ENCODE measurements around the gene PSAP.

PSAP gene

DNA sequence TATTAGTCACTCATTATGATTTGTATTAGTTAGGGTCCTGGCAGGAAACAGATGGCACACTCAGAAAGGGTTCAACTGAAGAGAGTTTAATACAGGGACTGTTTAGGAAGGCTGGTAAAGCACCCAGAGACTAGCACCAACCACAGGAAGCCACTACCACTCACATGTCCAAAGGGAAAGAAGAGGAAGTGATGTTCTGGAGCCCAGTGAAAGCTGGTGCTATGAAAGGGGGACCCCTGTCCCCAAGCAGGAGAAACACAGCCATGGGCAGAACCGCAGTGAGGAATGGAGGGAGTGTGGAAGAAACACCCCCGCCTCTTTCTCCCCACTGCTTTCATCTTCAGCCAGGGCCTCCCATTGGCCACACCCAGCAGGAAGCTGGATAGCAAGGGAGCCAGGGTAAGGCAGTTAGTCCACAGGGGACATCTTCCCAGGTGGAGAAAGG lies 74.5 kb downstream of the PSAP start:
- Histone ChIP-seq H3K4me2 (ENCODE audit: low read depth, low read length, poor library complexity, severe bottlenecking) (peak overlapping the region; percentile 73), H2AFZ (ENCODE audit: low read length) (no peak overlapping the region)

DNA sequence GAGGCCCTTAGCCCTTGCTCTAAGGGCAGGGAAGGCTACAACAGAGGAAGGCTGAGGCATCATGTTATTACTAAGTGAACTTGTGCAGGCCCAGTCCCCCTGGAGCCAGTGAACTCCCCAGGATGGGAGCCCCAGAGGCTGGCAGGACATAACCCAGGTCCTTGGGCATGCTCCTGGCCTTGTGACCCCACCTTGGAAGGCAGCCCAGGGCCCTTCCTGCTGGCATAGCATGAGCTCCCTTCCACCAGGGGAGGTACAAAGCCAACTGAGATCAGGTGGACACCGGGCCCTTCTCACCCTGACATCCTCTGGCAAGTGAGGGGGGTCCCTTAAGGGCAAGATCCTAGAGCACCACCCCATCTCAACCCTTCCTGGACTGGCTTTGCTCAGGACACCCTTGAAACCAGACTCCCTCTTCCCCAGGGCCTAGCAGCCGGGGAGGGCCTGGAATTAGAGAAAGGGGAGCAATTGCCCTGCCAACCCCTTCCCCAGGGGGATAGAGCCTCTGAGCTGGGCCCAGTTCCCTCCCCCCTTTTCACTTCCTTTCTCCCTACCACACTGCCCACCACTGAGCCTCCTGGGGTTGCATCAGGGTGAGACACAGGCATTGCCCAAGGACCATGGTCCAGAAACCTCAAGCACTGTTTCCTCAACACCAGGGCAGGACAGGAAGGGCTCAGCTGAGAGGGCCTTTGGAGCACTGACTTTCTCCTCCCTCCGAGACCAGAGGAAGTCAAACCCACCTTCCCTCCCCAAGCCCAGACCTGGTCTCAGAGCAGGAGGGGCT lies 75.9 kb downstream of the PSAP start:
- no peaks in the 10 kb centered on the region for H3K9me3 ChIP-seq (ENCODE audit: insufficient read depth, low read depth, low read length)
- H4K20me1 ChIP-seq (ENCODE audit: insufficient read depth, low read length, poor library complexity, severe bottlenecking): no peaks in the 10 kb centered on the region
- peak overlapping the region; percentile 75 for H3K9ac ChIP-seq (ENCODE audit: low read depth, low read length, poor library complexity, severe bottlenecking)
- no peaks in the 10 kb centered on the region for H3K9me2 ChIP-seq (replicated peaks; ENCODE audit: low read depth, low read length)
- no peaks in the 10 kb centered on the region for H3K27me3 ChIP-seq (ENCODE audit: insufficient read depth, low read length, poor library complexity, severe bottlenecking)
- TF ChIP-seq, protein P1, sequence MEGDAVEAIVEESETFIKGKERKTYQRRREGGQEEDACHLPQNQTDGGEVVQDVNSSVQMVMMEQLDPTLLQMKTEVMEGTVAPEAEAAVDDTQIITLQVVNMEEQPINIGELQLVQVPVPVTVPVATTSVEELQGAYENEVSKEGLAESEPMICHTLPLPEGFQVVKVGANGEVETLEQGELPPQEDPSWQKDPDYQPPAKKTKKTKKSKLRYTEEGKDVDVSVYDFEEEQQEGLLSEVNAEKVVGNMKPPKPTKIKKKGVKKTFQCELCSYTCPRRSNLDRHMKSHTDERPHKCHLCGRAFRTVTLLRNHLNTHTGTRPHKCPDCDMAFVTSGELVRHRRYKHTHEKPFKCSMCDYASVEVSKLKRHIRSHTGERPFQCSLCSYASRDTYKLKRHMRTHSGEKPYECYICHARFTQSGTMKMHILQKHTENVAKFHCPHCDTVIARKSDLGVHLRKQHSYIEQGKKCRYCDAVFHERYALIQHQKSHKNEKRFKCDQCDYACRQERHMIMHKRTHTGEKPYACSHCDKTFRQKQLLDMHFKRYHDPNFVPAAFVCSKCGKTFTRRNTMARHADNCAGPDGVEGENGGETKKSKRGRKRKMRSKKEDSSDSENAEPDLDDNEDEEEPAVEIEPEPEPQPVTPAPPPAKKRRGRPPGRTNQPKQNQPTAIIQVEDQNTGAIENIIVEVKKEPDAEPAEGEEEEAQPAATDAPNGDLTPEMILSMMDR (conservative IDR thresholded peaks at IDR 0.05; ENCODE audit: low read length): no peak
- TF ChIP-seq EZH2phosphoT487 (IDR thresholded peaks at IDR 0.05; ENCODE audit: borderline replicate concordance): no peak
- H3K4me3 ChIP-seq (ENCODE audit: low read length, poor library complexity, severe bottlenecking): peak overlapping the region; percentile 52
- H3K36me3 ChIP-seq (ENCODE audit: insufficient read depth, low read length): no peaks in the 10 kb centered on the region
- H3K4me2 ChIP-seq (ENCODE audit: low read depth, low read length, poor library complexity, severe bottlenecking): peak overlapping the region; percentile 73
- peaks cover 18% of the 10 kb centered on the region for H3F3A ChIP-seq (ENCODE audit: low read depth)
- H3K79me2 ChIP-seq (ENCODE audit: insufficient read depth, low read length): no peaks in the 10 kb centered on the region; the same call in 1 of the 2 replicates
- no peak overlapping the region for H2AFZ ChIP-seq (ENCODE audit: low read length)
- peaks cover 69% of the 10 kb centered on the region for H3K4me1 ChIP-seq (ENCODE audit: insufficient read depth, low read length, poor library complexity, severe bottlenecking)

More for the DNA sequence above, 74.5 kb downstream of the PSAP start:
- Histone ChIP-seq H3K36me3 (ENCODE audit: insufficient read depth, low read length) (no peaks in the 10 kb centered on the region), H3K9ac (ENCODE audit: low read depth, low read length, poor library complexity, severe bottlenecking) (peak overlapping the region; percentile 75), H3K4me1 (ENCODE audit: insufficient read depth, low read length, poor library complexity, severe bottlenecking) (peaks cover 56% of the 10 kb centered on the region), H3K9me2 (replicated peaks; ENCODE audit: low read depth, low read length) (no peaks in the 10 kb centered on the region), H3F3A (ENCODE audit: low read depth) (peaks cover 18% of the 10 kb centered on the region), H3K27me3 (ENCODE audit: insufficient read depth, low read length, poor library complexity, severe bottlenecking) (no peaks in the 10 kb centered on the region), H3K4me3 (ENCODE audit: low read length, poor library complexity, severe bottlenecking) (peak overlapping the region; percentile 52), H3K9me3 (ENCODE audit: insufficient read depth, low read depth, low read length) (no peaks in the 10 kb centered on the region), H3K79me2 (ENCODE audit: insufficient read depth, low read length) (no peaks in the 10 kb centered on the region; the same call in 1 of the 2 replicates), H4K20me1 (ENCODE audit: insufficient read depth, low read length, poor library complexity, severe bottlenecking) (no peaks in the 10 kb centered on the region)
- TF ChIP-seq EZH2phosphoT487 (IDR thresholded peaks at IDR 0.05; ENCODE audit: borderline replicate concordance): no peak
- TF ChIP-seq, protein P1 (conservative IDR thresholded peaks at IDR 0.05; ENCODE audit: low read length): peak; percentile 35; the same call in 1 of the 2 replicates

DNA sequence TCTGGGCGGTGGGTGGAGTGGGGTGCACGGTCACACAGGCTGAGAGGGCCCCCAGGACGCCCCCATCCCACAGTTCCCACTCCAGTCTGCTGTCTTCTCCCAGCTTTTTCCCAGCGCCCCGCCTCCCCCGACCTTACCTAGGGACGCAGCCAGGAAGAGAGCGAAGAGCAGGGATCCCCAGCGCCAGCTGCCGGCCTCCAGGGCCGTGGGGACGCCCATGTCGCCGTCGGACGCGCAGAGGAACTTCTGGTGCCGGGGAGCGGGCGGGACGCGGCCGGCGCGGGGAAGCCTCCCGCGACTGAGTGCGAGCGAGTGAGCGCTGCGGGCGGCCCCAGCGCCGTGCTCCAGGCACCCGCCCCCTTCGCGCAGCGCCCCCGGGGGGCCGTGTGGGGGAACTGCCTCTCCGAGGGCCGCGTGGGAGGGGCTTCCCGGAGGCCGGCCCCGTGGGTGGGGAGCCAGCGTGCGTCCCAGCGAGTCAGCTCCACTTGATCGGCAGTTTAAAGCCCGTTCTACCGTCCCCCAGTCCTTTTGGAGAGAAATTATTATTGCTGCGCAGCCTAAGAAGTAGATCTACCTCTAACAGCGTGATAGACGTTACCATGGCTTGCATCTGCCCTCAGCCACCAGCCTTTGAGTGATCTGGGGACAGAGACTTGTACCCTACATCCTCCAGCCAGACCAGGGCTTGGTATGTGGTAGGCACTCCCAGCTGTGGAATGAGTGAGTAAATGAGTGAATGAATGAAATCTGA lies 77.7 kb downstream of the PSAP start, which contains the start of gene VSIR:
Gene VSIR, minus strand, starts transcription at position 300 of the 751 bp plus-strand sequence. Its CDS starts 81 bp downstream, at position 219.
- H3K9ac ChIP-seq (ENCODE audit: low read depth, low read length, poor library complexity, severe bottlenecking): peak within 1 kb of the TSS; percentile 75
- no peaks in the 10 kb centered on the region; the same call in 1 of the 2 replicates for H3K79me2 ChIP-seq (ENCODE audit: insufficient read depth, low read length)
- TF ChIP-seq, protein P1 (conservative IDR thresholded peaks at IDR 0.05; ENCODE audit: low read length): peak; percentile 56
- no peak for TF ChIP-seq EZH2phosphoT487 (IDR thresholded peaks at IDR 0.05; ENCODE audit: borderline replicate concordance)
- no peaks in the 10 kb centered on the region for H4K20me1 ChIP-seq (ENCODE audit: insufficient read depth, low read length, poor library complexity, severe bottlenecking)
- peaks cover 84% of the 10 kb centered on the region for H3K4me1 ChIP-seq (ENCODE audit: insufficient read depth, low read length, poor library complexity, severe bottlenecking)
- H3K36me3 ChIP-seq (ENCODE audit: insufficient read depth, low read length): no peaks in the 10 kb centered on the region
- H3K9me2 ChIP-seq (replicated peaks; ENCODE audit: low read depth, low read length): no peaks in the 10 kb centered on the region
- H3K4me2 ChIP-seq (ENCODE audit: low read depth, low read length, poor library complexity, severe bottlenecking): peak within 1 kb of the TSS; percentile 73
- H3K4me3 ChIP-seq (ENCODE audit: low read length, poor library complexity, severe bottlenecking): peak within 1 kb of the TSS; percentile 71
- peaks cover 18% of the 10 kb centered on the region for H3F3A ChIP-seq (ENCODE audit: low read depth)
- H3K9me3 ChIP-seq (ENCODE audit: insufficient read depth, low read depth, low read length): no peaks in the 10 kb centered on the region
- no peaks in the 10 kb centered on the region for H3K27me3 ChIP-seq (ENCODE audit: insufficient read depth, low read length, poor library complexity, severe bottlenecking)
- 0 out of 2 replicates have a peak within 1 kb of the TSS, but pooled peaks have one; percentile 50 for H2AFZ ChIP-seq (ENCODE audit: low read length)
